ENCODE measurements around the gene ZNF791. TPM values are rescaled to one million over a fixed set of nuclear protein-coding genes. Genes with fewer than 3 reads are reported as not detected.

Gene ZNF791
- total and polyA plus RNA-seq, 2 donors from 2014 or later = 6.5 to 34.7 TPM

DNA sequence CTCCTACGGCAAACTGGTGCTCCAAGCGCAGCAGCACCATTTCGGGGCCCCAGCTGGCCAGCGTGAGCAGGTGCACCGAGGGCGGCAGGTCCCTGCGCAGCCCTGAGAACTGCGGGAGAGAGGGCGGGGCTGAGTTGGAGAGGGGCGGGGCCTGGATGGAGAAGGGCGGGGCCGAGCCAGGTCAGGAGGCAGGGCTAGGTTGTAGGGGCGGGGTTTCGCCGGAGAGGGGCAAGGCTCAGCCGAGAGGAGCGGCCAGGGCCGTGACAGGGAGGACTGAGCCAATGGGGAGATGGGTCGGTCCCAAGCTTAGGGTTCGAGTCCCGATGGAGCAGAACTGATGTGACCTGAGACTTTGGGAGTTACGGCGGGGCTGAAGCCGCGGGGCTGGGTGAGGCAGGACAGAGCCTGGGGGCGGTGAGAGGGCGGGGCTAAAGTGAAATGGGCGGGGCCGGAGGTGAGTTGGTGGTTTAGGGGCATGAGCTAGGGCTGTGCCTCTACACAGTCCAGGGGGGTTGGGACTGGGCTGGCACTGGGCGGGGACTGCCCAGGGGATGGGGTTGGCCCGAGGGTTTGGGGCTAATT, 36.9 kb downstream of the ZNF791 start:
- Histone ChIP-seq H3K27ac (ENCODE audit: low read depth in 2 of 2, low read length in 2 of 2) (no peak overlapping the region), H3K36me3 (ENCODE audit: control insufficient read depth in 2 of 3, insufficient read depth in 3 of 3, low read length in 3 of 3) (no peaks in the 10 kb centered on the region), H3K9ac (ENCODE audit: low read length in 3 of 3) (no peak overlapping the region), H3K27me3 (ENCODE audit: control insufficient read depth, insufficient read depth, low read length) (no peaks in the 10 kb centered on the region), H3K4me3 (ENCODE audit: low read length in 3 of 3) (peak overlapping the region in 2 of 3 donors; percentile 45 to 47), H3K9me3 (ENCODE audit: control insufficient read depth in 2 of 3, insufficient read depth in 1 of 3, low read length in 3 of 3) (no peaks in the 10 kb centered on the region), H3K4me1 (ENCODE audit: control insufficient read depth in 2 of 3, insufficient read depth in 2 of 3, low read depth in 1 of 3, low read length in 3 of 3) (peaks cover 0 to 4% (median 0%) of the 10 kb centered on the region in 3 donors)
- DNase-seq = peak; percentile 76 to 93 (median 88)
- TF ChIP-seq, protein P1, sequence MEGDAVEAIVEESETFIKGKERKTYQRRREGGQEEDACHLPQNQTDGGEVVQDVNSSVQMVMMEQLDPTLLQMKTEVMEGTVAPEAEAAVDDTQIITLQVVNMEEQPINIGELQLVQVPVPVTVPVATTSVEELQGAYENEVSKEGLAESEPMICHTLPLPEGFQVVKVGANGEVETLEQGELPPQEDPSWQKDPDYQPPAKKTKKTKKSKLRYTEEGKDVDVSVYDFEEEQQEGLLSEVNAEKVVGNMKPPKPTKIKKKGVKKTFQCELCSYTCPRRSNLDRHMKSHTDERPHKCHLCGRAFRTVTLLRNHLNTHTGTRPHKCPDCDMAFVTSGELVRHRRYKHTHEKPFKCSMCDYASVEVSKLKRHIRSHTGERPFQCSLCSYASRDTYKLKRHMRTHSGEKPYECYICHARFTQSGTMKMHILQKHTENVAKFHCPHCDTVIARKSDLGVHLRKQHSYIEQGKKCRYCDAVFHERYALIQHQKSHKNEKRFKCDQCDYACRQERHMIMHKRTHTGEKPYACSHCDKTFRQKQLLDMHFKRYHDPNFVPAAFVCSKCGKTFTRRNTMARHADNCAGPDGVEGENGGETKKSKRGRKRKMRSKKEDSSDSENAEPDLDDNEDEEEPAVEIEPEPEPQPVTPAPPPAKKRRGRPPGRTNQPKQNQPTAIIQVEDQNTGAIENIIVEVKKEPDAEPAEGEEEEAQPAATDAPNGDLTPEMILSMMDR (IDR thresholded peaks at IDR 0.05; ENCODE audit: borderline replicate concordance, extremely low read depth, insufficient read depth) = peak; percentile 1
- intact Hi-C loops (cut with DNase I) = no loop called here
- FAIRE-seq = no peak

DNA sequence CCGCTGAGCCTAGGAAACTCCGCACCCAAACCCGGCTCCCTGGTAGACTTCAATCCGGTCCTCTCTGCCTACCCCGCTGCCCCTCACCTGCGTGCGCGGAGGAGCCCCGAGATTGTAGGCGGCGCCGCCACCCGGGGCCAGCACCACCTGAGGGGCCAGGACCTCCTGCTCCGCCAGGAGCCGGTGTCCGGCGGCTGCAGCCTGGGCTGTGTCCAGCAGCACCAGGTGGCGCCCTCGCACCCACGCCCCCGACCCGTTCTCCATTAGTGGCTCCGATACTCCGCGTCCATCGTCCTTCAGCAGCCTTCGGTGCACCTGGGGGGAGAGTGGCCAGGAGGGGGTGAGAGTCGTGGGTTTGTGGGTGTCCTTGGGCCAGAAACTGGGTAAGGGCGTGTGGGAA, 37.4 kb downstream of the ZNF791 start:
- H3K9ac ChIP-seq (ENCODE audit: low read length in 3 of 3) = peak overlapping the region in 1 of 3 donors; percentile 19
- TF ChIP-seq, protein P1 (IDR thresholded peaks at IDR 0.05; ENCODE audit: borderline replicate concordance, extremely low read depth, insufficient read depth) = peak; percentile 19
- peak in 3 of 5 donors; percentile 28 to 72 (median 71) for DNase-seq

DNA sequence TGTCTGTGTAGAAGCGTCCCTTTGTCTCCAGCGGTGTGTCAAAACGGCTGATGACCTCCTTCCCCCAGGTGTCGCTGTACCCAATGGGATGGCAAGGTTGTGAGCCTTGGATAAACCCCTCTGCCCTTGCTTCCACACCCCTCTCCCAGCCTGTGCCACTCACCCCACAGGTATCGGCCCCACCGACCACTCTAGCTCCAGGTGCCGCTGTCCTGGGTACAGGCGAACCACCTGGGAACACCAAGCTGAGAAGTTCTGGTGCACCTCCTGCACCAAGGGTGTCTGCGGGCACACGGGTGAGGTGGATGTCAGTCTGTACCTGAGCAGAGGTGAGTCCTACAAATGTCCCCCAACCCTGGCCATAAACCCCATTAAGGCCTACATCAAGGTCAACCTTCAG, 39.2 kb downstream of the ZNF791 start:
- H3K4me3 ChIP-seq (ENCODE audit: low read length in 3 of 3) = no peak overlapping the region
- intact Hi-C loops (cut with DNase I) = no loop called here
- peaks cover 0 to under 1% (median 0%) of the 10 kb centered on the region in 3 donors for H3K36me3 ChIP-seq (ENCODE audit: control insufficient read depth in 2 of 3, insufficient read depth in 3 of 3, low read length in 3 of 3)
- DNase-seq (peak in 1 of 5 donors; percentile 54), FAIRE-seq (no peak)
- TF ChIP-seq, protein P1 (IDR thresholded peaks at IDR 0.05; ENCODE audit: borderline replicate concordance, extremely low read depth, insufficient read depth) = no peak
- H3K9me3 ChIP-seq (ENCODE audit: control insufficient read depth in 2 of 3, insufficient read depth in 1 of 3, low read length in 3 of 3) = no peaks in the 10 kb centered on the region
- no peaks in the 10 kb centered on the region for H3K27me3 ChIP-seq (ENCODE audit: control insufficient read depth, insufficient read depth, low read length)
- no peak overlapping the region for H3K27ac ChIP-seq (ENCODE audit: low read depth in 2 of 2, low read length in 2 of 2)
- H3K4me1 ChIP-seq (ENCODE audit: control insufficient read depth in 2 of 3, insufficient read depth in 2 of 3, low read depth in 1 of 3, low read length in 3 of 3) = peaks cover 0 to 4% (median 0%) of the 10 kb centered on the region in 3 donors
- H3K9ac ChIP-seq (ENCODE audit: low read length in 3 of 3) = no peak overlapping the region

More for the DNA sequence above, 37.4 kb downstream of the ZNF791 start:
- Histone ChIP-seq H3K36me3 (ENCODE audit: control insufficient read depth in 2 of 3, insufficient read depth in 3 of 3, low read length in 3 of 3) (no peaks in the 10 kb centered on the region), H3K27me3 (ENCODE audit: control insufficient read depth, insufficient read depth, low read length) (no peaks in the 10 kb centered on the region), H3K27ac (ENCODE audit: low read depth in 2 of 2, low read length in 2 of 2) (no peak overlapping the region), H3K4me3 (ENCODE audit: low read length in 3 of 3) (peak overlapping the region in 1 of 3 donors; percentile 47), H3K4me1 (ENCODE audit: control insufficient read depth in 2 of 3, insufficient read depth in 2 of 3, low read depth in 1 of 3, low read length in 3 of 3) (peaks cover 0 to 4% (median 0%) of the 10 kb centered on the region in 3 donors), H3K9me3 (ENCODE audit: control insufficient read depth in 2 of 3, insufficient read depth in 1 of 3, low read length in 3 of 3) (no peaks in the 10 kb centered on the region)
- FAIRE-seq = no peak
- intact Hi-C loops (cut with DNase I) = no loop called here

Data from kidney (tissue), 14 donors.